Retinal pigment epithelial cell (primary cell): ENCODE measurements around the gene MACC1.
"Not testable (repeated sequence)": the region's sequence is repeated elsewhere in the genome, so short reads cannot be mapped to it uniquely, and the experiment has no call there.

Source experiments
- DNase-seq: peaks from one replicate; pipeline ENCODE4 v3.0.0-alpha.2; 2010; ENCODE audit warnings: low read depth
- H3K4me3 ChIP-seq: 2 replicates; pipeline ENCODE4 v1.5.1; 2011; ENCODE audit warnings: mild to moderate bottlenecking, low read length, control low read depth, moderate library complexity
- CTCF ChIP-seq: conservative IDR thresholded peaks from 2 replicates; pipeline ENCODE4 v1.5.1; 2011; ENCODE audit warnings: low read depth, low read length, control low read depth, inconsistent platforms

The MACC1 gene

GRCh38 chr7:20131776-20132175 is 85.4 kb downstream of the MACC1 start:
- no peak for TF ChIP-seq CTCF
- no peak for DNase-seq
- no peak overlapping the region for H3K4me3 ChIP-seq

DNA sequence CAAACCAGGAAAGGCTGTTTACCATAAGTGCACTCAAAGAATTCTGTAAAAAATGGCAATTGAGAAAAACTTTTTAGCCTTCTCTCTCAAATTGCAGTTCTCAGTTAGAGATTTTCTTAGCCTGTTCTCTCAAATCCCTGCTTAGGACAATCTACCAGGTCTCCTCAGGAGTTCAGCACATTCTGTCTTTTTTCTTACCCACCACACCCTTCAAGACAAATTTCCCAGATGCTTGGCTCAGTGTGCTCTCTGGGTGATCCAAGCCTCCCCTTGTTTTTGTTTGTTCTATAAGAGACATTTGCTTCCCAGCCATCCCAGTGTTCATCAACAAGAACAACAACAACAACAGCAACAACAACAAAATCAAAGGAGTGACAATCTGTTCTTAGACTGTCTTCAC is 87.3 kb downstream of the MACC1 start:
- DNase-seq: no peak
- no peak for TF ChIP-seq CTCF
- no peak overlapping the region for H3K4me3 ChIP-seq

GRCh38 chr7:20128001-20128400 is 89.2 kb downstream of the MACC1 start:
- TF ChIP-seq CTCF: no peak
- DNase-seq: no peak
- H3K4me3 ChIP-seq: no peak overlapping the region

DNA sequence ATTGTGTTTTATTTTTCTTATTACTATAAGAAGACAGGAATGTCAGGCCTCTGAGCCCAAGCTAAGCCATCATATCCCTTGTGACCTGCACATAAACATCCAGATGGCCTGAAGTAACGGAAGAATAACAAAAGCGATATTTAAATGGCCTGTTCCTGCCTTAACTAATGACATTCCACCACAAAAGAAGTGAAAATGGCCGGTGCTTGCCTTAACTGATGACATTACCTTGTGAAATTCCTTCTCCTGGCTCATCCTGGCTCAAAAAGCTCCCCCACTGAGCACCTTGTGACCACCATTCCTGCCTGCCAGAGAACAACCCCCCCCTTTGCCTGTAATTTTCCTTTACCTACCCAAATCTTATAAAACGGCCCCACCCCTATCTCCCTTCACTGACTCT is 91.1 kb downstream of the MACC1 start:
- not testable (repeated sequence) for H3K4me3 ChIP-seq, DNase-seq

DNA sequence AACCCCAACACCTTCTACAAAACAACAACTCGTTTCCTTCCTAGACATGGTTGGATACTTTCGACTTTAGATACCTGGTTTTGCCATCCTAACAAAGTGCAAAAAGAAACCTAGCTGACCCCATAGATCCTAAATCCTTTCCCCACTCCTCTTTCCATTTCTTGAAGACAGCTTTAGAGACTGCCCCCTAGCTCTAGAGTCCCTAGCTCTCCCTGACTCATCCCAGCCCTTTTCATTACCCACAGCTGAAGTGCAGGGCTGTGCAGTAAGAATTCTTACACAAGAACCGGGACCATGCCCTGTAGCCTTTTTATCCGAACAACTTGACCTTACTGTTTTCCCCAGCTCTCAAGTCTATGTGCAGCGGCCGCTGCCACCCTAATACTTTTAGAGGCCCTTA is 93.1 kb downstream of the MACC1 start:
- not testable (repeated sequence) for H3K4me3 ChIP-seq

GRCh38 chr7:20122653-20123316 is 94.4 kb downstream of the MACC1 start:
- not testable (repeated sequence) for H3K4me3 ChIP-seq, DNase-seq

More for the DNA sequence above, 93.1 kb downstream of the MACC1 start:
- DNase-seq: not testable (repeated sequence)

- no peak for TF ChIP-seq CTCF
- DNase-seq: no peak
- H3K4me3 ChIP-seq: no peak overlapping the region
These were observed 95.1 kb downstream of the MACC1 start for GRCh38 chr7:20122073-20122472.

- no peak for TF ChIP-seq CTCF
- no peak for DNase-seq
- H3K4me3 ChIP-seq: no peak overlapping the region
These were observed 95.8 kb downstream of the MACC1 start for GRCh38 chr7:20121404-20121803.

DNA sequence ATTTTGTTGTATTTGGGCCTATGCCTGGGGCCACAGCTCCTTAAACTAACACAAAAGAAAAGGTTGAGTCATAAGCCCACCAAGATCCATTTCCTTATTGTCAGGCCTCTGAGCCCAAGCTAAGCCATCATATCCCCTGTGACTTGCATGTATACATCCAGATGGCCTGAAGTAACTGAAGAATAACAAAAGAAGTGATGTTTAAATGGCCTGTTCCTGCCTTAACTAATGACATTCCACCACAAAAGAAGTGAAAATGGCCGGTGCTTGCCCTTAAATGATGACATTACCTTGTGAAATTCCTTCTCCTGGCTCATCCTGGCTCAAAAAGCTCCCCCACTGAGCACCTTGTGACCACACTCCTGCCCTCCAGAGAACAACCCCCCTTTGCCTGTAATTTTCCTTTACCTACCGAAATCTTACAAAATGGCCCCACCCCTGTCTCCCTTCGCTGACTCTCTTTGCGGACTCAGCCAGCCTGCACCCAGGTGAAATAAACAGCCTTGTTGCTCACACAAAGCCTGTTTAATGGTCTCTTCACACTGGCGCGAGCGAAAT is 96.5 kb downstream of the MACC1 start:
- not testable (repeated sequence) for DNase-seq, H3K4me3 ChIP-seq
